ENCODE results near the gene ALG10.
A peak's percentile ranks its signal among the peaks of the same experiment; 100 is the strongest.
"Not testable (repeated sequence)": the region's sequence is repeated elsewhere in the genome, so short reads cannot be mapped to it uniquely, and the experiment has no call there.

ALG10 gene

GRCh38 chr12:34022079-34022830 is at the start of gene ALG10:
Gene ALG10, plus strand, starts transcription at chr12:34022496. Its CDS starts 104 bp downstream, at chr12:34022600.
- ATAC-seq (peak; percentile 100), DNase-seq (peak; percentile 93)

GRCh38 chr12:33972884-33973283 is 49.4 kb upstream of the ALG10 start:
- DNase-seq: not testable (repeated sequence)

GRCh38 chr12:33977887-33978286 is 44.4 kb upstream of the ALG10 start:
- DNase-seq: no peak
- ATAC-seq: no peak

More at GRCh38 chr12:33972884-33973283, 49.4 kb upstream of the ALG10 start:
- ATAC-seq: not testable (repeated sequence)

GRCh38 chr12:33988197-33988805 is 34.0 kb upstream of the ALG10 start:
- DNase-seq: no peak
- no peak for ATAC-seq

GRCh38 chr12:33988913-33989312 is 33.4 kb upstream of the ALG10 start:
- ATAC-seq (no peak), DNase-seq (no peak)

GRCh38 chr12:33994857-33995808 is 27.2 kb upstream of the ALG10 start:
- no peak for ATAC-seq
- DNase-seq: no peak

- not testable (repeated sequence) for DNase-seq, ATAC-seq
Observed at GRCh38 chr12:34008835-34009234, 13.5 kb upstream of the ALG10 start.

GRCh38 chr12:34016361-34016760 is 5.9 kb upstream of the ALG10 start:
- DNase-seq (no peak), ATAC-seq (peak; percentile 19)

- DNase-seq (no peak), ATAC-seq (no peak)
Observed at GRCh38 chr12:34021071-34021470, 1.2 kb upstream of the ALG10 start.

GRCh38 chr12:34027661-34028060 is 5.4 kb downstream of the ALG10 start:
- not testable (repeated sequence) for ATAC-seq, DNase-seq

GRCh38 chr12:34030591-34030990 is 8.3 kb downstream of the ALG10 start:
- no peak for DNase-seq
- no peak for ATAC-seq

- ATAC-seq (no peak), DNase-seq (no peak)
Observed at GRCh38 chr12:34033628-34034296, 11.5 kb downstream of the ALG10 start.

- ATAC-seq, DNase-seq: not testable (repeated sequence)
Observed at GRCh38 chr12:34038357-34038756, 16.1 kb downstream of the ALG10 start.

GRCh38 chr12:34046570-34046969 is 24.3 kb downstream of the ALG10 start:
- DNase-seq (no peak), ATAC-seq (no peak)

GRCh38 chr12:34047855-34048254 is 25.6 kb downstream of the ALG10 start:
- ATAC-seq, DNase-seq: not testable (repeated sequence)

- DNase-seq: no peak
- ATAC-seq: no peak
Observed at GRCh38 chr12:34048714-34049113, 26.4 kb downstream of the ALG10 start.

- no peak for ATAC-seq
- DNase-seq: no peak
Observed at GRCh38 chr12:34051486-34051885, 29.2 kb downstream of the ALG10 start.

GRCh38 chr12:34054938-34055337 is 32.6 kb downstream of the ALG10 start:
- ATAC-seq (no peak), DNase-seq (no peak)
